HTR-8/SVneo (cell line): Measurements from ENCODE around the gene CACNB3.

Experiments
- DNase-seq: peaks from one replicate; pipeline ENCODE4 v3.0.0; 2011; ENCODE audit warnings: low spot score, mixed read lengths; ENCODE audit not compliant: insufficient read length
- FAIRE-seq: peaks from 2 replicates; lab custom pipeline; 2011; peaks lifted over from hg19 to GRCh38; lab: Jason Lieb, UNC

Gene CACNB3

GRCh38 chr12:48875944-48876515, 57.7 kb downstream of the CACNB3 start:
- DNase-seq, result no peak
- FAIRE-seq, result no peak
